Hindlimb muscle (tissue), 1 donor: ENCODE results near the gene C18orf63. TPM values are rescaled to one million over a fixed set of nuclear protein-coding genes. Genes with fewer than 3 reads are reported as not detected.

Experiments used
- DNase-seq: peaks from one replicate; pipeline ENCODE4 v3.0.0-alpha.2; 2013
- polyA plus RNA-seq: library from polyadenylated mRNA; unstranded; fragments of 120-200 nt; gene quantifications from one replicate; pipeline ENCODE4 v1.2.1, GENCODE V29; 2013; ENCODE audit not compliant: insufficient read length

The C18orf63 gene
- polyA plus RNA-seq, 1 donor, result not detected

DNA sequence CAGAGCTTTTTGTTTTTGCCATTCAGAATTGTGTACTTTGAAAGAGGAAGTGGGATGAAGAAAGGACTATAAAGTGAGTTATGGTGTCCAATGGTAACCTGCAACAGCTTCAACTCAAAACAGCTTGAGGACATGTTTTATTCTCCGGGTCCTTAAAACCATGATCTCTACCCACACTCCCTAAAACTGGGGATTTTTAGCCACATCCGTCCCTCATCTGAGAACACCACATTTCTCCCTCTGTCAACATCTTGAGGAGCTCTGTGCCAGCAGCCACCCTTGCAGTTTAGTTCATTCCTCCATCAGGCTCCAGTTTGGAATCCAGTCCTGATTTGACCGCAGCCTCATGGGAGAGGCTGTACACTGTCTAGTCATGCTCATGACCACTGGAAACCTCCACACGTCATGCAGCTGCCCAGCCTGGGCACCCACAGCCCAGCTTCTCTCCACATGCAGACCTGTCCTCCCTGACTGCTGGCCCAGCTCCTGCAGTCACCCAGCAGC lies 62.6 kb downstream of the C18orf63 start:
- no peak for DNase-seq

GRCh38 chr18:74380916-74381315 lies 65.3 kb downstream of the C18orf63 start:
- DNase-seq, result no peak

GRCh38 chr18:74381621-74382295 lies 66.1 kb downstream of the C18orf63 start:
- no peak for DNase-seq

DNA sequence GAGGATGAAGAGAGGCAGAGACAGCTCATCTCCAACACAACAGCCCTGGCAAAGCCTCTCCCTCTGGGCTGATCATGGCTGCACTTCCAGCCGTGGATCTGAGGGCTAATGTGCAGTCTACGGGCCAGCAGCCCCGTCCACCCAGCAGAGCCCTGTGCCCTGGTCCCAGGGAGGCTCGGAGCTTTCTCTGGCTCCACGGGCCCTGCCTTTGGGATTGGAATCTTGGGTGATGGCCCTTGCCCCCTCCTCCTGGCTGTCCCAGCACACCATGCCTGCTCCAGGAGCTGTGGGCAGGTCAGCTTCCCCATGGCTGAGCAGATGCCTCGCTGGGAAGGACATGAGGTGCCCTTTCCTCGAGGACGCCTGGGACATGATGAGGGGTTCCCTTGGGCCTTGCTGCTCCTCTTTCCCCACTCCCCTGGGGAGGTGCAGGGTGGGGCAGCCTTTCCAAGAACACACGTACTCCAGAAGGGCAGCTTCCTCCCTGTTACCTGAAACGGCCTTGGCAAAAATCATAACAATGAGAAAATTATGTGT lies 66.9 kb downstream of the C18orf63 start:
- DNase-seq, result no peak

GRCh38 chr18:74387383-74387782 lies 71.7 kb downstream of the C18orf63 start:
- peak; percentile 57 for DNase-seq

DNA sequence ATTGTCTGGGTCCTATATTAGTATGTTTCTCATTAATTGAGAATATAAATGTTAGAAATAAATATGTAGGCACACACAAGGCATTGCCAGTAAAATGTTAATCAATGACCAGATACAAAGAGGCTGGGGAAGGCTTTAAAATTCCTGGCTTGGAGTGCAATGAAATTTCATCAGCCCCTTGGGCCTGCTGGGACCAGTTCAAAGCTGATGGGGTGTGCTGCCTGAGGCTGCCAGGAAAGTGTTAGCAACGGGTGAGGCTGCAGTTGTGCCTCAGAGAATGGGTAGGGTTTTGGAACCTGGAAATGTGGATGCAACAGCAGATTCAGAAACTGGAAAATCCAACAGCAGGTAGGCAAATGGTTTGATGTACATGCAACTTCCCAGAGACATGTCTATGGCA lies 72.6 kb downstream of the C18orf63 start:
- DNase-seq, result no peak

DNA sequence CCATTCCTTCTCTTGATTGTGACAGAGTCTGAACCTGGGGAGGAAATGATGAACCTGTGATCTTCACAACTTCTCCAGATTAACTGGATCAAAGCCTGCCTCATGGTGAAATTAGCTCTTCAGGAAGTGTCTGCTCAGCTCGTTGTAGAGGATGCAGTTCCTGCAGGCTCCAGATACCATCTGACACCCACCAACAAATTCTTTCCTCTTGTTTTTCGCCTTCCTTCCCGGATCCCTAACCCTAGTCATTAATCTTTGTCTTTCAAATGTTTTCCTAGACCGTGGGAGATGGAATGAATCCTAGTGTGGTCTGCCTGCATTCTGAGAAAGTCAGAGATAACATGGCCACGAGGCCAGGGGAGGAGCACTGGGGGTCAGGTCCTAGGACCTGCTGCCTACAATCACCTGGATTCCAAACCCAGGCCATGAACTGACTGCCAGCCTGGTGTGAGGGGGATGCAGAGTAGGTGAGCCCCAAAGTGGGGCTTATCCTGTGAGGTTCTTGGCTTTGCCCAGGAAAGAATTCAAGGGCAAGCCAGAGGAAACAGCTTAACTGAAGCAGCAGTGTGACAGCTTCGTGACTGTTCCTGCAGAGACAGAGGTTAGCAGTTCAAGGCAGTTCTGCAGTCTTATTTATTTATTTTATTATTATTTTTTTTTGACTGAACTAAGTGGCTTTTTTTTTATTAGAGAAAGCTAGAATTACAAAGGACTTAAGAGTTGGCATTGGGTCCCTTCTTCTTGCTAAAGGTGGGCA lies 73.7 kb downstream of the C18orf63 start:
- no peak for DNase-seq

GRCh38 chr18:74389991-74390390 lies 74.4 kb downstream of the C18orf63 start:
- DNase-seq, result no peak

DNA sequence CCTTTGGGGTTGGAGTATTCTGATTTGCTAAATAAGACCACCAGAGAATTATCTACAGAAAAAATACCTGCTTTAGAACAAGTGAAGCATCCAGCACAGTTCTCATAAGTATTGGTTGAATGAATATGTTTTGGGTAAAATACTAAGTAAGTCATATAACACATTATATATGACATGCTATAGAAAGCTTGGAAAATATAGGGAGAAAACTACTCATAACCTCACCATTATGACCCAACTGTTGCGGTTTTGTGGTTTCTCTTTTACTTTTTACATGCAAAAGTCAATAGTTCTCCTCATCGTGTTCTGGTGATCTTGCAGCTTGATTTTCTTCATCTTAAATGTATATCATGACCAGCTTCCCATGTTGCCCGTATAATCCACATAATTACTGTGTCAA lies 75.3 kb downstream of the C18orf63 start:
- no peak for DNase-seq

- no peak for DNase-seq
These were observed 76.7 kb downstream of the C18orf63 start for GRCh38 chr18:74392323-74392722.

DNA sequence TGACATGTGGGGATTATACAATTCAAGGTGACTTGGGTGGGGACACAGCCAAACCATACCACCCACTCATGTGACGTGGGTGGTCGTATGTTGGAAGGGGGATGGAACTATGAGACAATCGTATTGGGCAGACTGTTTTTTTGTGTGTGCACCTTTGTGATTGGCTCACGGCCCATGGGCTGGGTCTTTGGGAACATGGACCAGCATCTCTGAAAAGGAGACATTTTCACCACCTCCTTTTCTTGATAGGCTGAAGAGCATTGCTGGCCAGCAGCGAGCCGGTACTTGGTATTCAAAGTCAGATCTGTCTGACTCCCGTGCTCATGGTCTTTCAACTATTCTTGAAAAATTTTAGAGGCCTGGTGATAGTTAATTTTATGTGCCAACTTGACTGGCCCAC lies 79.4 kb downstream of the C18orf63 start:
- DNase-seq, result no peak

DNA sequence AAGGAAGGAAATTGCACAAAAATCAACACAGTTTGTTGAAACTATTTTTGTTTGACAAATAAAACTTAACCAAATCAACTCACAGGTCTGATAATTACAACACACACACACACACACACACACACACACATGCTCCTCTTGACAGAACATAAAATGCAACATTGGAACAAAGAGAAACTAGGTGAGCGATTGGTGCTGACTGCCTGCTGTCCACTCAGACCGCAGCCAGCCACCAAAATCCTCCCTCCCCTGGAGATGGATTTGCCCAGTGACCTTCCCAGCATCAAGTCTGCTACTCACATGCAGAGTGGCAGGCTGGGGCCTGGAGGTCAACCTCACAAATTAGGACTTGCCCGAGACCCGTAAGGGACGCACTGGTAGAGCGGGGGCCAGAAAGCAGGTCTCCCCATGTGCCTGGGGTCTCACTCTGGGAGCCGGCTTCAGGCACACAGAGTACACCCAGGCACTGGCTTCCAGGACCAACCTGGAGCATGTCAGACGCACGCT lies 80.1 kb downstream of the C18orf63 start:
- DNase-seq, result no peak

GRCh38 chr18:74396171-74397169 lies 80.8 kb downstream of the C18orf63 start:
- DNase-seq, result peak; percentile 81

DNA sequence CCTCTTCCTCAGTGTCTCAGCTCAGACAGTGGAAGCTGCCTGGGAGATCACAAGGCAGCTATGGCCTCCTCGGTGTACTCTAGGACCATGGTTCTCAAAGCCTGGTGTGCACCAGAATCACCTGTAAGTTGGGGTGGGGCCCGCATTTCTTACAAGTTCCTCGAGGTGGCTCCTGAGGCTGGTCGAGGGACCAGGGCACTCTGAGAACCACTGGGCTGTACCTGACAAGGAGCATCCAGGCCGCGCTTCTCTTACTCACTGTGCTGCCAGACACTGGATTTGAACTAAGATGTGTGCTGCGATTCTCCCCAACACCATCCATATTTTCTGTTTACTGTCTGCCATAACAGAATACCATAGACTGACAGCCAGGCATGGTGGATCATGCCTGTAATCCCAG lies 81.9 kb downstream of the C18orf63 start:
- DNase-seq, result no peak

GRCh38 chr18:74399091-74399887 lies 83.7 kb downstream of the C18orf63 start:
- no peak for DNase-seq

- no peak for DNase-seq
These were observed 85.2 kb downstream of the C18orf63 start for GRCh38 chr18:74400813-74401212.

GRCh38 chr18:74402806-74403433 lies 87.3 kb downstream of the C18orf63 start:
- no peak for DNase-seq

DNA sequence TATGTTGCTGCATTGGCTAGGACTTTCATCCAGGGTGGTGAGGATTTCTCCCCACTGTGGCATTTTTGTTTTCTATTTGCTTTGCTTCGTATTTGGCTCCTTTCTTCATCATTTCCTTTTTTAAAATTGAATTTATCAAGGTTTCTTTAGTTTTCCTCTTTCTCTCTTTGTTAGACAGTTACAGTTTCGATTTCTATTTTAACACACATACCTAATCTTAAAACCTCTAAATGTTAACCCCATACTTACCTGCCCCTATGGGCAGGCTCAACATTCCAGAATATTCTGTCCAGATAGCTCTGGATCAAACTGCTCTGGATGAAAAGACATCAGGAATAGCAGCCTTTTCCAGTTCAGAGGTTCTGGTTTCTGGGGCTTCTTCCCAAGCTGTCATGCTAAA lies 92.2 kb downstream of the C18orf63 start:
- no peak for DNase-seq
